ENCODE data around the gene IL36G.

DNA sequence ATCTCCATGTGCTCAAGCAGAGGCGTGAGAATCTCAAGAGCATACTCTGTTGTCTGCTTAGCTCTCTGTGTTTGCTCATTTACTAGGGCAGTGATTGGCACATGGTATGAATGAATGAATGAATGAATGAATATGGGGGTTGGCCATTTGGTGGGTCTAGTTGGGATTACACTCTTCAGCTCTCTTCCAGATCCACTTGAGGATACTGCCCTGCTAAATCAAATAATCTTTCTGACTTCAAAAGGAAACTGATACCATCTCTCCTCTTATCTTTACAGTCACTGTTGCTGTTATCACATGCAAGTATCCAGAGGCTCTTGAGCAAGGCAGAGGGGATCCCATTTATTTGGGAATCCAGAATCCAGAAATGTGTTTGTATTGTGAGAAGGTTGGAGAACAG lies 1.9 kb downstream of the IL36G start:
- TF ChIP-seq, protein P1, sequence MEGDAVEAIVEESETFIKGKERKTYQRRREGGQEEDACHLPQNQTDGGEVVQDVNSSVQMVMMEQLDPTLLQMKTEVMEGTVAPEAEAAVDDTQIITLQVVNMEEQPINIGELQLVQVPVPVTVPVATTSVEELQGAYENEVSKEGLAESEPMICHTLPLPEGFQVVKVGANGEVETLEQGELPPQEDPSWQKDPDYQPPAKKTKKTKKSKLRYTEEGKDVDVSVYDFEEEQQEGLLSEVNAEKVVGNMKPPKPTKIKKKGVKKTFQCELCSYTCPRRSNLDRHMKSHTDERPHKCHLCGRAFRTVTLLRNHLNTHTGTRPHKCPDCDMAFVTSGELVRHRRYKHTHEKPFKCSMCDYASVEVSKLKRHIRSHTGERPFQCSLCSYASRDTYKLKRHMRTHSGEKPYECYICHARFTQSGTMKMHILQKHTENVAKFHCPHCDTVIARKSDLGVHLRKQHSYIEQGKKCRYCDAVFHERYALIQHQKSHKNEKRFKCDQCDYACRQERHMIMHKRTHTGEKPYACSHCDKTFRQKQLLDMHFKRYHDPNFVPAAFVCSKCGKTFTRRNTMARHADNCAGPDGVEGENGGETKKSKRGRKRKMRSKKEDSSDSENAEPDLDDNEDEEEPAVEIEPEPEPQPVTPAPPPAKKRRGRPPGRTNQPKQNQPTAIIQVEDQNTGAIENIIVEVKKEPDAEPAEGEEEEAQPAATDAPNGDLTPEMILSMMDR (IDR thresholded peaks at IDR 0.05): no peak
- TF ChIP-seq POLR2AphosphoS5 (IDR thresholded peaks at IDR 0.05) (no peak), EP300 (IDR thresholded peaks at IDR 0.05) (no peak)
